HG03439 (cell line): Measurements from ENCODE around the gene CYFIP1.
"Not testable (repeated sequence)": the region's sequence is repeated elsewhere in the genome, so short reads cannot be mapped to it uniquely, and the experiment has no call there.

Source experiments
- ATAC-seq: cut with Tn5 transposase; IDR thresholded peaks from one replicate; pipeline ENCODE4 v1.9.1; 2021; ENCODE audit warnings: mild to moderate bottlenecking, moderate library complexity; ENCODE audit not compliant: unreplicated experiment

The CYFIP1 gene

GRCh38 chr15:22980189-22981050 is at the start of gene CYFIP1:
TSS of gene CYFIP1 (minus strand) at chr15:22980368. CDS start at chr15:22947285, 33,083 bp downstream.
- peak; percentile 38 for ATAC-seq

- no peak for ATAC-seq
Observed at GRCh38 chr15:23026218-23026617, 46.0 kb upstream of the CYFIP1 start.

- no peak for ATAC-seq
Observed at GRCh38 chr15:23022156-23022555, 42.0 kb upstream of the CYFIP1 start.

- ATAC-seq, result no peak
Observed at GRCh38 chr15:23014394-23015000, 34.3 kb upstream of the CYFIP1 start.

GRCh38 chr15:23013681-23014080 is 33.5 kb upstream of the CYFIP1 start:
- ATAC-seq, result no peak

GRCh38 chr15:23012616-23013015 is 32.4 kb upstream of the CYFIP1 start:
- ATAC-seq, result not testable (repeated sequence)

GRCh38 chr15:23003736-23004135 is 23.6 kb upstream of the CYFIP1 start:
- ATAC-seq, result no peak

- no peak for ATAC-seq
Observed at GRCh38 chr15:23002920-23003319, 22.8 kb upstream of the CYFIP1 start.

- ATAC-seq, result no peak
Observed at GRCh38 chr15:22995795-22996194, 15.6 kb upstream of the CYFIP1 start.

GRCh38 chr15:22992024-22992326 is 11.8 kb upstream of the CYFIP1 start:
- no peak for ATAC-seq

- no peak for ATAC-seq
Observed at GRCh38 chr15:22989576-22990477, 9.7 kb upstream of the CYFIP1 start.

- no peak for ATAC-seq
Observed at GRCh38 chr15:22988811-22989210, 8.6 kb upstream of the CYFIP1 start.

GRCh38 chr15:22981931-22982330 is 1.8 kb upstream of the CYFIP1 start:
- ATAC-seq, result not testable (repeated sequence)

- no peak for ATAC-seq
Observed at GRCh38 chr15:22981051-22981840, 1.1 kb upstream of the CYFIP1 start.

- peak; percentile 63 for ATAC-seq
Observed at GRCh38 chr15:22979238-22980188, 655 bp downstream of the CYFIP1 start.

- ATAC-seq, result peak; percentile 39
Observed at GRCh38 chr15:22978691-22979237, 1.4 kb downstream of the CYFIP1 start.

- ATAC-seq, result no peak
Observed at GRCh38 chr15:22974745-22975144, 5.4 kb downstream of the CYFIP1 start.

- ATAC-seq, result no peak
Observed at GRCh38 chr15:22973987-22974386, 6.2 kb downstream of the CYFIP1 start.

GRCh38 chr15:22973286-22973685 is 6.9 kb downstream of the CYFIP1 start:
- no peak for ATAC-seq
